Adrenal gland (tissue), 5 donors: ENCODE data around the gene SLC26A2.

Experiments
- CTCF ChIP-seq, 6 experiments: fragments of 450-650 bp in 4 of 6; fragments of 200-600 bp in 2 of 6; sonication (generic) in 1 of 6; IDR thresholded peaks; 1 replicate in 5 of 6; 2 replicates in 1 of 6; pipeline versions ENCODE4 v1.5.1 to v1.8.0; 2016 to 2021; ENCODE audit warnings: antibody characterized with exemption in 6 of 6, mild to moderate bottlenecking in 2 of 6, moderate library complexity in 1 of 6
- POLR2A ChIP-seq, 2 donors: fragments of 450-650 bp; IDR thresholded peaks; one replicate each; pipeline ENCODE4 v1.6.1; 2017; ENCODE audit warnings: antibody characterized with exemption in 2 of 2, mild to moderate bottlenecking in 2 of 2, moderate library complexity in 1 of 2
- donor health status: DM: no; HTN: no; CAD: no.

- TF ChIP-seq POLR2A (IDR thresholded peaks at IDR 0.05) (no peak), CTCF (IDR thresholded peaks at IDR 0.05) (no peak)
Measured at GRCh38 chr5:149937610-149938009, 22.9 kb upstream of the SLC26A2 start.
